ENCODE measurements around the gene KIFAP3. TPM values are rescaled to one million over a fixed set of nuclear protein-coding genes. Genes with fewer than 3 reads are reported as not detected.

The KIFAP3 gene
- polyA plus RNA-seq, 3 donors: 2.1 to 4.7 (median 2.2) TPM

Small RNAs within 50 kb of the gene (small RNA-seq; reads per million reads assigned to genes)
- not detected for gene MRPS10P1 (ENCODE audit: insufficient read length, low read depth)

Other genes with a start within 250 kb of the KIFAP3 start
- gene SCYL3, start 180.8 kb downstream of the KIFAP3 start, polyA plus RNA-seq: 1 to 10 TPM; 2.3 to 4.9 (median 3.6) TPM
- not detected for gene NTMT2, start 71.3 kb upstream of the KIFAP3 start, polyA plus RNA-seq